Superior temporal gyrus (tissue), 1 donor: ENCODE measurements around the gene TGM1.

ENCODE experiments used
- DNase-seq: peaks from one replicate; pipeline ENCODE4 v3.0.0-alpha.2; 2016; ENCODE audit errors: extremely low spot score

TGM1 gene

DNA sequence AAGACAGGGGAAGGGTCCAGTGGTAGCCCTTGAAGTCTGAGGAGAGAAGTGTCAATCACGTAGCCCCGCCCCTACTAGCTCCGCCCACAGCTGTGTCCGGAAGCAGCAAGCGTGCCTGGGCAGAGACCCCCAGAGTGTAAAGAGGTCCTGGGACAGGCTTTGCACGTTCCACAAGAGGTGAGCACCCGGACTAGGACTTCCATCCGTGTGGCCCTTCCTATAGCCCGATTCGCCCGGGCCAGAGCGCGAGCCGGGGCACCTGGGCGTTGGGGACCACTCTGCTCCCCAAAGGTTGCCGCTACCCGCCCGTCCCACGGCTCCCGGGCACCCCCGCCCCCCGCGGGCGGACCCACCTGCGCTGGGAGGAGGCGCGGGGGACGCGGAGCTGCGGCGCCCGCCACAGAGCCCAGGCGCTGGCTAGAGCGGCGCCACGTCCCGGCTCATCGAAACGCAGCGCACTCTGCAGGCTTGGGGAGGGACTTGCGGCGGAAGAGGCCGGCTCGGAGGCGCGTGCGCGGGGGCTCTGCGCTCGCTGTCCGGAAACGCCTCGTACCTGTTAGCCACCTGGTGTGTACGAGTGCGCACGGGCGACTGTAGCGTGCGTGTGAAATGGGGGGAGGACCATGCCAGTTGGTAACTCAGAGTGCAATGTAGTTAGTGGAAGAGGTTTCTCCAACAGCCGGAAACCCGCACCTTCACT, 8.3 kb upstream of the TGM1 start, which contains the start of gene RABGGTA:
Gene RABGGTA, minus strand, starts transcription at position 464 of the 700 bp plus-strand sequence. CDS start 482 bp downstream, outside the sequence.
- peak; percentile 88 for DNase-seq

DNA sequence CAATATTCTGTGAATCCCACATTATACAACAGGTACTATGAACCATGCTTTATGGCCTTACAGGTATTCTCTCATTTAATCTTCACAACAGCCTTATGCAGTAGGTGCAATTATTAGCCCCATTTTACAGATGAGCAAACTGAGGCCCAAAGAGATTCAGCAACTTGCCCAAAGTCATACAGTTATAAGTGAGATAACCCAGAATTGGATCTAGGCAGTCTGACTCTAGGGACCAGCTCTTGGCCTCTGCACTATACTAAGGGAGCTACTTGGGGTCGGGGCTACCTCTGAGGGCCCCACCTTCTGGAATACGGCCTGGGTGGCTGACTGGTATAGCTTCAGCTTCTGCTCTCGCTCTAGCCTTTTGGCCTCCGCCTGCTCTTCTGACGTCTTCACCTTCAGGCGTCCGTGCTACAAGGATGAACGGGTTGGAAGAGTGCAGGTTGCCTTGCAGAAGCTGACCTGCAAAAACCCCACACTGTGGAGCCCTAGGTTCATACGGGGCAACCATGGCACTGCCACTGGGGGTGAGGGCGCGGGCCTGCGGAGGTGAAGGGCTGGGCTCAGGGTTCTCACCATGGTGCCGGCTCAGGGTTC, 7.7 kb upstream of the TGM1 start:
- no peak for DNase-seq

DNA sequence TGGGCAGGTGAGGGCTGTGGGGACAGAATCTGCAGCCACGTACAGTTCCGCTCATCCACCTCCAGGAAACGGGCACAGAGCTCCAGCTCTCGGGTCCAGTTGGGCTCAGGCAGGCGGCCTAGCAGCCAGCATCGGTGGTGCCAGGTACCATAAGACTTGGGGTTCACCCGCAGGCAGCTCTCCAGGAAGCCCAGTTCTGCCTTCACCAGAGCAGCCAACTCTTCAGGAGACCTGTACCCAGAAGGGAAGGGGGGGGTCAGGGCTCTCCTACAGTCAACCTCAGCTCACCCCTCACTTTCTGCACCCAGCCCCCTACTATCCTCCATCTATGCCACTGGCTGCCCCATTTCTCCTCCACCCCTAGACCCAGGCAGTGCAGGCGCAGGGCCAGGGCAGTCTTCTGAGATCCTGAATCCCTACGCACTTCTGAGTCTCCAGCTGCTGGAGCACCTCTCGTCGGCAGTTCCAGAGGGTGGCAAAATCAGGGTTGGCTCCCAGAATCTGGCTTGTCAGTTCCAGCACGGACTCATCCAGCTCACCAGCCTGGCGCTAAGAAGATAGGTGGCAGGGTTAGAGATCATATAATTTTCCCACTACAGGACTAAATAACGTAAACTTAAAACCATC, 7.0 kb upstream of the TGM1 start:
- no peak for DNase-seq

DNA sequence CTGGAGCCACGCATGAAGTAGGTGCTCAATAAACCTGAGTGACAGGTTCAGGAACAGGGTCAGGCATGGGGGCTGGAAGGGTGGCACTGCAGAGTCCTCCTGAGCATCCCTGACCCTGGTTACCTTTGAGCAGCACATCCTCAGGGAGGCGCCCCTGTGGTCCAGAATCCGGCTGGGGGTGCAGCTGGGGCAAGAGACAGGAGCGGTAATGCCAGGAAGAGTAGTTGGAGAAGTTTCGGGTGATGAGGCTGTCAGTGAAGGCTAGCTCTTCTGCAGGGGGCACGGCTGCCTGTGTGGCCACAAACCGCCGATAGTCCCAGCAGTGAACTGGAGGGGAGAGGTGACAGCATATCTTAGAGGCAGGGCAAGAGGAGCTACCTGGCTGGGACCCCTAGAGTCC, 6.4 kb upstream of the TGM1 start:
- DNase-seq = no peak

DNA sequence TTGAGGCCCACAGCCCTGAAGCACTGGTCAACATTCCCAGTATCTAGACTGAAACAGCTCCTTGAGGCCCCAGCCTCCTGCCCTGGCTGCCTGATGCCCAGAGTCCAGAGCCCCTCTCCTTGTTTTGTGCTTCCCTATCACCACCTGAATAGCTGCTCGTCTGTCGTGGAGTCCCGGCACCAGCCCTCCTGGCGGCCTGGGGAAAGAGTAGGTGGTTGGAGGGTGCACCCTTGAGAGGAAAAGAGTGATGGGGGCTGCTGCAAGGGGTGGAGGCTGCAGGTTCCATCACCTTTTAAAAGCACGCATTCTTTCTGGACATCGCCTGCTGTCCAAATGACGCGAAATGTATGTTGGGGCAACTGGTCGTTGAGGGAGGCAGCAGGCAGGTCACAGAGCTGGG, 5.2 kb upstream of the TGM1 start:
- DNase-seq = no peak

DNA sequence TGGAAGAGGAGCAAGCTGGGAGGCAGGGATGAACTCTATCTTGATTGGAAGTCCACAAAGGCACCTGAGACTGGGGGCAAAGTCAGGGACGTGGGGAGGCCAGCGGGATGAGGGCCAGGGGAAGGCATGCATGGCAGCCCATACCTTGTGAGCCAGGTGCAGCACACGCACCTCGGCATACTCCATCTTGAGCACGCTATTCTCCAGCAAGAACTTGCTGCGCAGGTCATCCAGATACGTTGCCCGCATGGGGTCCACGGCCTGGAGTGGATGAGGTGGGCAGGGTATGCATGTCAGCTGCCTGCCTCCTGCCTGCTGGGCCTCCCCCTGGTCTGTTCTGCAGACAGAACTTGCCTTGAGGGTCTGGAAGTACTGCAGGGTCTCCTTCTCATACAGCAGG, 4.5 kb upstream of the TGM1 start:
- DNase-seq = no peak

DNA sequence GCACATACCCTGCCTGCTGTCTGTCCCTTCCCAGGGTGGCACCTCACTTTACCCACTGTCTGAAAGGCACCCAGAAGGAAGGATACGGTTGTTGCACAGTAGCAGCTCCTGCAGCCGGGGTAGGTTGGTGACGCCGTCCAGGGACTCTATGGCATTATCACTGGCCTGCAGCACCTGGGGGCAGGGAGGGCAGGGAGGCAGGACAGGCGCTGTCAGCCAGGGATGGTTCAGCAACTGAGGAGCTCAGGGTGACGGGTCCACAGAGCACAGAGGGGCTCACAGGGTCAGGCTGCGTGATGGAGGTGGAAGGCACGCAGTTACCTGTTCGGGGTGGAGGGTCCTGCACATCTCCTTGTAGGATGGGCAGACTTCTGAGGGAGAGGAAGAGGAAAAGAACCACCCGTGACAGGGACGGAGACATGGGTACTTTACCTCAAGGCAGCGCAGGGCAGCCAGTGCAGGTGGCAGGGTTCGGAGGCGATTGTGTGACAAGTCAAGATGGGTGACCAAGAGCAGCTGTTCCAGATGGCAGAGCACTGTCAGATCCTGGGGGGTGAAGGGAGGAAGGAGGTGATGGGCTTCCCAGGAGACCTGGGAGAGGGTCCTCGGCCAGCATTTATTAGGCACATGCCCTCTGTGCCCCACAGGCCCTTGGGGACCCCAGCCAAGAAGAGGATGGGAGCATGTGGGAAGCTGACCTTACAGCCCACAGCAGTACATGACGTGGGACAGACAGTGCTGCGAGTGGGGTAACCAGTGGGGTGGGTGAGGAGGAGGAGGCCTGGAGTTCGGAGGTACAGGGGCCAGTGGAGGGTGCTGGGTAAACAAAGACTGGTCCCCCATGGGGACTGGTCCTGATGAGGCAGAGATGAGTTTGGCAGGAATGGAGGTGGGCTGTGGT, 3.6 kb upstream of the TGM1 start:
- DNase-seq = no peak

DNA sequence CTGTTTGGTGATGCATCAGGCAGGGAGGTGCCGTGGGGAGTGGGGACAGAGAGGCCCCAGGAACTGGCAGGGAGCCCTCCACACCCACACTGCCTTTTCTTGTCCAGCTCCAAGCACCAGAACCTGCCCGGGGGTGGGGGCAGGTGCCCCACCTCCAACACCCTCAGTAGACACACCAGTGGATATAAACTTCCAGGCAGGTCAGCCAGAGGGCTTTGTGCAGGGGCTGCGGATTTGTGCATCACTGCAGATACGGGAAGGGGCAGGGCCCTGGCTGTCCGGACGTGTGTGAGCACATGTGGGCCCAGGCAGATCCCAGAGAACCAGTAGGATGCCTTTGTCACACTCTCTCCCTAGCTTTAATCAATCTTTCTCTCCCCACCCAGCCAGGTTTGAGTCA, 1.3 kb upstream of the TGM1 start:
- DNase-seq = no peak

DNA sequence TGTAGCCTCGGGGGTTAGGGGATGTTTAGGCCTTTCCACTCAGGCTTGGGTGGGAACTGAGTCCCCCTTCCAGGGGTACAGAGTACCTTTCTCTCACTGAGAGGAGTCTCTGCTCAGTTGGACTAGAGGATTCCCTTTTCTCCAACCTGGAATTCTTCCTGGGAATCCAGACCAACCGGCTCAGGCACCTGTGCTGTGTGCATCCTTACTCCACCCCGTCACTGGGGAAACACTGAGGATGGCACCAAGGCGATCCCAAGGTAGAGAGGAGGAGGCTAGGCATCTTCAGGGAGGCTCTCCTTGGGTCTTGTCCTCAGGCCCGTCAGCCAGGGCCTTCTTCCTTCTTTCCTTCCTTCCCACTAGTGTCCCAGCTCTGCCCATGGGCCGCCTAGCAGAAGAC, 871 bp upstream of the TGM1 start:
- no peak for DNase-seq

DNA sequence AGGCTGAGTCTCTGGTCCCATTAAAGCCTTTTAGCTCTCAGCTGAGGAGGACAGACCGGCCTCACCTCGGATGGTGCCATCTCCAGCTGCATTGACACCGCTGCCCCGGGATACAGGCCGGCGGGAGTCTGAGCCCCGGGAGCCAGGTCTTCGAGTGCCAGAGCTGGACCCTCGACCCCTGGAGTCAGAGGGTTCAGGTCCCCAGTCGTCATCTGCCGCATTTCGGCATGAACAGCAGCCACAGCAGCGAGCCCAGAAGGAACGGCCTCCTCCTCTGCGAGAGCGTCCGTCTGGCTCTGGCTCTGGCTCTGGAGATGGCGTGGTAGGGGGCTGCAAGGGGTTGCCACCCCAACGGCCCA, 1.0 kb downstream of the TGM1 start:
- DNase-seq = no peak

DNA sequence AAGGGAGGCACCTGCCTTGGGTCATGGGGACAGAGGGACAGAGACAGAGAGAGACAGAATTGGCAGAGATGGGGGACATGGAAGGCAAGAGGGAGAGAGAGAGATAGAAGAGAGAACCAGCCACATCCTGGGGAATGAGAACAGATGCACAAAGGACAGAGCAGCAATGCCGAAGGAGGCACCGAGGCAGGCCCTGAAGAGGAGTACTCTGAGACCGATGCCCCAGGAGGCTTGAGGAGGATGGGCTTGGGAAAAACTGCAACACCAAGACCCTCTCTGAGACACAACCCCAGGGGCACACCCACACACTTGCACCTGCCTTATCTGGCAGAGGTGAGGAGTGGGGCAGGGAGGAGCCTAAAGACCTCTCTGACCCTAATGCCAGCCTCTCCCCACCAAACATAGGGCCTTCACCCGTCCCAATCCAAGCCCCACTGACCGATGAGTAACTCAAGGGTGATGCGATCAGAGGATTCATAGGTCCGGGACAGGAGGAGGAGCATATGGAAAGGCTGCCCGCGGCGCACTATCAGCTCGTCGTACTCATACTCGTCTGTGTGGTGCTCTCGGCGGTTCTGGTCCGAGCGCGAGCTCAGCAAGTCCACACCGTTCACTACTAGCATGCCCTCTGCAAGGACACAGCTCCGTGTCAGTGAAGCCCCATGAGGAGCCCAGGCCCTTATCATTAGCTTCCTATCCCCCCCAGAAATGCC, 1.6 kb downstream of the TGM1 start:
- no peak for DNase-seq

DNA sequence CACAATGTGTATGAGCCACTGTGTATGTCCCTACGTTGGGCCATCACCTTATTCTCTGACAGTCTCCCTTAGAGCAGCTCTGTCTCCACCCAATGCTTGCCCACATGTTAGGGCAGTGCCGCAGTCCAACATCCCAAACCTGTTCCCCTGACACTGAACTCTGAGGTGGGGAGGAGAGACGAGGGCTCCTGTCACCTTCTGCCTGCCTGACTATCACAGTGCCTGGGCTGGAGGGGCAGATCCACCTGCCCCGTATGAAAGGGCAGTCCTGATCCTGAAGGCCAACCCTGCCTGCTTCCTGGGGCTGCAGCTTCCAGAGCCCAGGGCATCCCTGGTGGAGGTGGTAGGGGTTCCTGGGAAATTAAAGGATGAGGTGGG, 2.2 kb downstream of the TGM1 start:
- no peak for DNase-seq

DNA sequence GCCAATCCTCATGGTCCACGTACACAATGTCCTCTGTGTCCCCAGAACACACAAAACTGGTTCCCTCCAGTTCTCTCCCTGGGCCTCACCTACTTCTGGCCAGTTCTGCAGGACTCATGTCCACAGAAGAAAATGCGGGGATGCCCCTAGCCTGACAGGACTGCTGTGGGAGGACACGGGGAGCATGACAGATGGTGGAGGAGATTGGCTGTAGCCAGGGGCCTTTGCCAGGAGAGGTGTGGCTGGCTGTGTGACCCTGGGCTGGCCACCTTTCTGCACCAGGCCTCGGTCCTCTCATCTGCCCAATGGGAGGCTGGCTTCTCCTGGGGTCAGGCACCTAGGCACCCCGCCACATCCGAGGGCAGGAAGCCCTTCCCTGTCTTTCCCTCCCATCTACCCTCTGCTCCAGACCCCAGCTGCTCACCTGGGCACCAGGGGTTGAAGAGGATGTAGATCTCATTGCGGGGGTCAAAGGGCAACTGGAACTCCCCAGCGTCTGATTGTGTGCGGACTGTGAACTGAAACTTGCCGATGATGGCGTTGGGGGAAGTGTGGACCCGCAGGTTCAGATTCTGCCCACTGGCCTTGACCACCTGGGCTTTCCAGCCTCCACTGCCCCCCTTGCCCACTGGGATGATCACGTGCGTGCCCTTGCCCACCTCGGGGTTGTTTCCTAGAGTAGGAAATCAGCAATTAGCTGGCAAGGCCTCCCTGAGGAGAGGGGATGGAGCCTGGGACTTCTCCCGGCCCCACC, 2.8 kb downstream of the TGM1 start:
- DNase-seq = no peak

DNA sequence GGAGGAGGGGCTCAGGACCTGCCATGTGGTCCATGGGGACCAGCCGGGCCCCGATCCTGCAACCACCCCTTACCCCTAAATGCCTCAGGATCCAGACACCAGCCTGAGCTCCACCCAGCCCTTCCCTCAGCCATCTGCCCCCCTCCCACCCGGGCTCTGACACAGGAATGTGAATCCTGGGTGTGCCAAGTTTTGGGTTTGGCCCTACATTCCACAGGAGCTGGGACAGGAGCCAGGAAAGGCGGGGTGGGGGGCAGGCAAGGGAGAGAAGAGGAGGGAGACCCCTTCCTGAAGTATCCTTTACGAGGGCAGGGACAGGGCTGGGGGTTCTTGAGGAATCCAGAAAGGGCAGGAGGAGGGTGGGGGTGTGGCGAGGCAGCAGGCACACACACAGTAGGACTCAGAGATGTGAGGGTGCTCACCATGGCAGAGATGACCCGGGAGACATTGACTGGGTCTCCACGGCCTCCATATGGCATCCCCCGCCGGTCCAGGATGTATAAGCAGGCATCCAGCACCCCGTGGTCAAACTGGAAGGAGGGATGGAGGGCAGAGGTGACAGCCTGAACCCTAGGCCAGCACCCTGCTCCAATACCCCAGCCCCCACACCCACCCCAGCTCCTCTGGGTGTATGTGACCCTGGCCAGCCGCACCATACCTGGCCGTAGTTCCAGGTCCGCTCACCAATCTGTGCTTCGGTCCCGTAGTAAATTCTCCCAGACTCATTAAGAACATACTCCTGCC, 3.5 kb downstream of the TGM1 start:
- DNase-seq = no peak

DNA sequence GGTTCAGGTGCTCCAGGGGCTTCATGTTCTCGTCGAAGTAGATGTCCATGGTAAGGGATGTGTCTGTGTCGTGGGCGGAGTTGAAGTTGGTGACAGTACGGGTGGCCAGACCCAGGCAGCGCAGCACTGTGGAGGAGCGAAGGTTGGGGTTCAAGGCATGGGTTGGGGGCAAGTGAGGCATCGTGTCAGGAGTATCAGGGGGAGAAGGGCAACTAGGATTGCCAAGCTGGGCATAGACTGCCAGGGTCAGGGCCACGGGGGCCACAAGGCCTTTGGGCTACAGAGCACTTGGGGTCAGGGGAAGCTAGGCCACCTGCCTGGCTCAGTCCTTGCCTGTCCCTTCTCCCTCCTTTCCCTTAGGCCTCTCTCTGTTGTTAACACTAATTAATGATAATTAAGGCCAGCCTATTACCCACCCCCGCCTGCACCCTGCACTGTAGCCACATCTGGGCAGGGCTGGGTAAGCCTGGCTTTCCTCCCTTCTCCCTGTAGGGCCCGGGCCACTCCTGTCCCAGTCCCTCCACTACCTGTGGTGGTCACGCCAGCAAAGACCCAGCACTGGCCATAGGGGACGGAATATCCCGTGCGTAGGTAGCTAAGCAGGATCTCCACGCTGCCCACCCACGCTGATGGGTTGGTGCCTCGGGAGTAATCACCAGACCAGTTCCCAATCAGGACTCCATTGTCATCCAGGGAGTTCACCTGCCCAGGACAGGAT, 4.3 kb downstream of the TGM1 start:
- DNase-seq = no peak

DNA sequence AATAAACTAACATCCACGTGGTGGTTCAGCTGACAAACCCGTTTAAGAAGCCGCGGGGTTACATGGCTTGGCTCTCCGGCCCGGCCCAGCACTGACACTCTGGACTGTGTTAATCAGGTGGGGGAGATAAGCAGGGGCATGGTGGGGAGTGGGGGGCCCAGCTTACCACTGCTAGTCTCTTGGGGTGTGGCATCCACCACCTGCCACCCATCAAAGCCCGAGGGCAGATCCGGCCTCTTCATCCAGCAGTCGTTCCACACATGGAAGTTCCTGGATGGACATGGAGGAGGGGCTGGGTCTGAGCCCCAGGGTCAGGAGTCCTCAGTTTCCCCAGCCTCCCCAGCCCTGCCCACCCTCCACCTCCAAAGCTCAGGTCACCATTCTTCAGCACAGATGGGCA, 4.9 kb downstream of the TGM1 start:
- no peak for DNase-seq

DNA sequence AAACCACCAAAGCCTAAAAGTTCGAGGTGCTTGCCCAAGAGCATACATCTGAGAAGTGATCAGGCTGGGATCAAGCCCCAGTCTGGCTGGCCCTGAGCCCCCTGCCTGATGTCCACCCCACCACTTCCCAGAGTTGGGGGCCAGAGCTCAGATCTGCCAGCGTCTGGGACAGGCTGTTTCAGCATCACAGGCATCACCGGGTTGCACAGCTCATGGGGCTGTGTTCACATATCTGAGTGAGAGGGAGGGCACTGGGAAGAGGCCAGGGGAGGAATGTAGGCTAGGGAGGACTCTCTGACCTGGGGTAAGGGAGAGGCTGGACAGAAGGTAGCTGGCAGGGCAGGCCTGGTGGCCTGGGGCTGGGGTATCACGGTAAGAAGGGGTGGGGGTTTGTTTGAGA, 6.0 kb downstream of the TGM1 start:
- no peak for DNase-seq

DNA sequence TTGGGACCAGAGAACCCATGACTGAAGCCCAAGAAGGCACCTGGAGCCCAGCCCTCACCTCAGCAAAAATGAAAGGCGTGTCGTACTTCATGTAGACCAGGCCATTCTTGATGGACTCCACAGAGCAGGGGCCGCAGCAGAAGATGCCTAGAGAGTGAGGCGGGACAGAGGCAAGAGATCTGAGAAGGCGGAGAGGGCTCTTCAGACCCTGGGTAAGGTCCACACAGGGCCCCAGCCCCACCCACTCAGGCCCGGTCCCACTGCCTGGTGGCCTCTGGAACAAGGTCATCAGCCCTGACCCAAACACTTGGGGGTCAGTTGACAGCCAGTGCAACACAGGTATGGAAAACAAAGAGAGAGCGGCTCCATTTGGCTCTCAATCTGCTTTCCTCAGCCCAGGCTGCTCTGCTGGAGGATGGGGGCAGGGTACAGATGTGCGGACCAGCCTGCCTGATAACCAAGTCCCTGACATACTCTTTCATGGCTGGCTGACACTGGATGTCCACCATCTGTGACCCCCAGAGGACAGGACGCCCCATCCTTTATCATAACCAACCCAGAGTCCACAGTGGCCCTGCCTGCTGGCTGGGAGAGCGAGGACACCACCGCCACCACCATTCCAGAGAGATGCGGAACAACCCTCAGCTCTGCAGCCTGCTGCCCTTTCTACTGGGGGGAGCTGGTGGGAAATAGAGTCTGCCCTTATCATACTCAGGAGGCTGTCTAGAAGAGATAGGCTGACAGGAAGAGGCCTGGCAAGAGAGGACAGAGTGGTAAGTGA, 6.9 kb downstream of the TGM1 start:
- no peak for DNase-seq

DNA sequence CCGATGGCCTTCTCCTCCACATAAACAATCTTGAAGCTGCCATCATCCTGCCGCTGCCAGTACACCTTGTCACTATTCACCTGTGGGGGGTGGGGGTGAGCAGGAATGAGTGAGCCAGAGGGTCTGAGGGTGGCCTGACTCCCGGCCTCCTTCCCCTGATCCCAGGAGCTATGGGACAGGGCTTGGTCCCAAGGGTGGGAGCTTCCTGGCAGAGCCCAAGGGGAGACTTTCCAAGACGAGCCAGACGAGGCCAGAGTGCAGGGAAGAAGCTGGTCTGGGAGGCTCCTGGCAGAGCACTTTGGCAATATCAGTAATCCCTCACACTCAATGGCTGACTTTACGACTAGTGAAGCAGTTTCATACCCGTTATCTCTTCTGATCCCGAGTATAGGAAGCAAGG, 7.5 kb downstream of the TGM1 start:
- no peak for DNase-seq
